Activated naive CD8-positive, alpha-beta T cell treated with anti-CD3 and anti-CD28 coated beads, Interleukin-2, amount 10 ng/mL, durations not matched to agents 7 days and 5 days (primary cell): ENCODE data around the gene TMEM95. TPM values are rescaled to one million over a fixed set of nuclear protein-coding genes. Genes with fewer than 3 reads are reported as not detected.

Source experiments
- ATAC-seq: fragments of 150-1000 bp; cut with Tn5 transposase; one replicate; pipeline ENCODE4 v1.10.0; 2021; ENCODE audit warnings: low read depth, moderate library complexity
- POLR2A ChIA-PET: fragments of 350-600 bp; sonication (Branson Sonifier 250); formaldehyde crosslinking; loops from one replicate; lab custom pipeline; 2021; ENCODE audit warnings: antibody characterized with exemption; lab: Charles Lee
- DNase-seq: peaks from one replicate; pipeline ENCODE4 v3.0.0; 2021
- H3K27ac Mint-ChIP-seq: one replicate; pipeline ENCODE4 v1.8.0; 2022; ENCODE audit warnings: mild to moderate bottlenecking, mixed read lengths
- H3K27me3 Mint-ChIP-seq: one replicate; pipeline ENCODE4 v1.8.0; 2022; ENCODE audit warnings: mild to moderate bottlenecking, moderate library complexity, mixed read lengths
- H3K36me3 Mint-ChIP-seq: one replicate; pipeline ENCODE4 v1.8.0; 2021; ENCODE audit warnings: mild to moderate bottlenecking, mixed read lengths
- H3K4me1 Mint-ChIP-seq: one replicate; pipeline ENCODE4 v1.8.0; 2021; ENCODE audit warnings: mixed read lengths
- H3K4me3 Mint-ChIP-seq: one replicate; pipeline ENCODE4 v1.8.0; 2022; ENCODE audit warnings: mild to moderate bottlenecking, moderate library complexity, mixed read lengths
- H3K9me3 Mint-ChIP-seq: one replicate; pipeline ENCODE4 v1.8.0; 2021; ENCODE audit warnings: mixed read lengths
- total RNA-seq, 2 experiments: library from RNA; stranded (reverse); gene quantifications; one replicate each; pipeline ENCODE4 v1.2.3, GENCODE V29; 2021

Gene TMEM95
- total RNA-seq, 2 experiments from 2014 or later, result not detected

DNA sequence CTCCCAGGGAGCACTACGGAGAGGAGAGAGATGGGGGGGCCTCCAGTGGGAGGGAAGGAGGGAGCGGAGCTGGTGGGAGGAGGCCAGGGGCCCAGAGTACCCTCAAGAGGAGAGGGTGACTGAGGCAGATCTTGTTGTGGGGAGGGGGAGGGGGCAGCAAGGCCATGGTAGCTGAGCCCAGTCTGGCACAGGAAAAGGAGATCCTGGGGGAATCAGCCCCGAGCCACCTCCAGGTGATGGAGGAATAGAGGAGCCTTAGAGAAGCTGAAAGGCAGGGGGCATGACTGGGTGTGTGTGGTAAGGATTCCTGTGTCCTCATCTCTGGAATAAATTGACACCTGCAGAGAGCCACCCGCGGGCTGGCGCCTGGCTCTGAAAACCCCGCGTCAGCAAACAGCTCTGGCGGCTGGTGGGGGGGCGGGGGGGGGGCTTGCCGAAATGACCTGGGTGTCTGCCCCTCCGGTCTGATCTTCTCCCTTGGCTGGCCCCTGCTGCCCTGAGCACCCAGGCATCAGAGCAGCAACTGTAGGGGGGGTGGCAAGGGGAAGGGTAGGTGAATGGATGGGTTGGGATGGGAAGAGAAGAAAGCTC lies 51.4 kb downstream of the TMEM95 start:
- no peaks in the 10 kb centered on the region for H3K9me3 Mint-ChIP-seq
- no peak for ATAC-seq
- peaks cover 14% of the 10 kb centered on the region for H3K4me1 Mint-ChIP-seq
- peak overlapping the region; percentile 56 for H3K4me3 Mint-ChIP-seq
- H3K36me3 Mint-ChIP-seq, result no peaks in the 10 kb centered on the region
- POLR2A ChIA-PET, result interaction anchor here (1.1 kb wide), 1 partner anchor 22 kb away, joined by 3 read pairs; no protein-coding TSS in a partner anchor
- DNase-seq, result no peak
- H3K27ac Mint-ChIP-seq, result peak overlapping the region; percentile 44
- peaks cover 11% of the 10 kb centered on the region for H3K27me3 Mint-ChIP-seq

Other genes with a start within 250 kb of the TMEM95 start
- not detected for gene ASGR2, start 240.3 kb upstream of the TMEM95 start, total RNA-seq
- gene ASGR1, start 175.8 kb upstream of the TMEM95 start, total RNA-seq, result 1 to 10 TPM; 1.1 to 1.5 TPM
- 10 to 100 TPM; 21.2 to 22.4 TPM for gene DLG4, start 135.3 kb upstream of the TMEM95 start, total RNA-seq
- gene ACADVL, start 135.2 kb upstream of the TMEM95 start, total RNA-seq, result 100 to 1,000 TPM; 417 to 434 TPM
- gene DVL2, start 120.6 kb upstream of the TMEM95 start, total RNA-seq, result 10 to 100 TPM; 62.1 to 67.3 TPM
- 10 to 100 TPM; 49.9 to 50.4 TPM for gene PHF23, start 115.7 kb upstream of the TMEM95 start, total RNA-seq
- gene GABARAP, start 112.7 kb upstream of the TMEM95 start, total RNA-seq, result 100 to 1,000 TPM; 244 to 251 TPM
- gene CTDNEP1, start 103.4 kb upstream of the TMEM95 start, total RNA-seq, result 100 to 1,000 TPM; 157 to 160 TPM
- gene ELP5, start 102.9 kb upstream of the TMEM95 start, total RNA-seq, result 10 to 100 TPM; 49.5 to 52.0 TPM
- 1 to 10 TPM; 1.7 to 2.6 TPM for gene CLDN7, start 92.7 kb upstream of the TMEM95 start, total RNA-seq
- gene SLC2A4, start 73.4 kb upstream of the TMEM95 start, total RNA-seq, result not detected
- 1 to 10 TPM in 1 of 2 experiments, under 1 TPM in 1; 0.37 to 1.2 TPM for gene YBX2, start 60.5 kb upstream of the TMEM95 start, total RNA-seq
- 100 to 1,000 TPM; 420 to 451 TPM for gene EIF5A, start 47.5 kb upstream of the TMEM95 start, total RNA-seq
- gene GPS2, start 39.8 kb upstream of the TMEM95 start, total RNA-seq, result 10 to 100 TPM; 97.1 to 98.5 TPM
- gene NEURL4, start 25.8 kb upstream of the TMEM95 start, total RNA-seq, result 10 to 100 TPM; 53.4 to 58.6 TPM
- 100 to 1,000 TPM; 710 to 756 TPM for gene ACAP1, start 18.6 kb upstream of the TMEM95 start, total RNA-seq
- gene KCTD11, start 3.0 kb upstream of the TMEM95 start, total RNA-seq, result 1 to 10 TPM; 8.1 to 8.7 TPM
- 1 to 10 TPM; 5.2 to 6.5 TPM for gene TNK1, start 25.9 kb downstream of the TMEM95 start, total RNA-seq
- gene PLSCR3, start 39.4 kb downstream of the TMEM95 start, total RNA-seq, result 10 to 100 TPM; 79.3 to 82.1 TPM
- 10 to 100 TPM; 52.9 to 55.6 TPM for gene TMEM256, start 48.9 kb downstream of the TMEM95 start, total RNA-seq
- gene NLGN2, start 52.7 kb downstream of the TMEM95 start, total RNA-seq, result 1 to 10 TPM; 8.0 to 8.7 TPM
- not detected for gene SPEM1, start 65.2 kb downstream of the TMEM95 start, total RNA-seq
- not detected for gene SPEM2, start 70.5 kb downstream of the TMEM95 start, total RNA-seq
- not detected for gene SPEM3, start 73.7 kb downstream of the TMEM95 start, total RNA-seq
- gene TMEM102, start 80.3 kb downstream of the TMEM95 start, total RNA-seq, result 10 to 100 TPM; 15.7 to 17.7 TPM
- gene FGF11, start 84.4 kb downstream of the TMEM95 start, total RNA-seq, result 10 to 100 TPM; 25.4 to 28.5 TPM
- 10 to 100 TPM; 15.2 to 15.7 TPM for gene CHRNB1, start 89.9 kb downstream of the TMEM95 start, total RNA-seq
- 10 to 100 TPM; 56.0 to 58.6 TPM for gene ZBTB4, start 124.5 kb downstream of the TMEM95 start, total RNA-seq
- not detected for gene SLC35G6, start 126.3 kb downstream of the TMEM95 start, total RNA-seq
- gene POLR2A, start 129.2 kb downstream of the TMEM95 start, total RNA-seq, result 100 to 1,000 TPM; 192 to 214 TPM
- 10 to 100 TPM; 93.0 to 95.7 TPM for gene TNFSF12, start 193.9 kb downstream of the TMEM95 start, total RNA-seq
- 1 to 10 TPM; 8.2 to 8.4 TPM for gene TNFSF13, start 203.6 kb downstream of the TMEM95 start, total RNA-seq
- gene SENP3, start 206.8 kb downstream of the TMEM95 start, total RNA-seq, result 10 to 100 TPM; 43.7 to 50.2 TPM
- gene CD68, start 224.5 kb downstream of the TMEM95 start, total RNA-seq, result 10 to 100 TPM; 32.5 to 33.9 TPM
- 10 to 100 TPM; 50.2 TPM for gene MPDU1, start 228.7 kb downstream of the TMEM95 start, total RNA-seq
- gene SOX15, start 234.9 kb downstream of the TMEM95 start, total RNA-seq, result under 1 TPM; 0.30 to 0.57 TPM